GM12872 (cell line): ENCODE measurements around the gene CCR4.

Source experiments
- CTCF ChIP-seq: IDR thresholded peaks from 3 replicates; pipeline ENCODE4 v1.5.1; 2011; ENCODE audit warnings: low read depth, mild to moderate bottlenecking, low read length, moderate library complexity; ENCODE audit not compliant: insufficient read depth

Gene CCR4

GRCh38 chr3:32951410-32951811 lies at the start of gene CCR4:
Gene CCR4 (plus strand): TSS chr3:32951644. CDS start chr3:32953423, 1,779 bp downstream.
- TF ChIP-seq CTCF, result no peak

GRCh38 chr3:32903953-32904352 lies 47.5 kb upstream of the CCR4 start:
- no peak for TF ChIP-seq CTCF

- TF ChIP-seq CTCF, result no peak
Observed at GRCh38 chr3:32909999-32910398, 41.4 kb upstream of the CCR4 start.

- no peak for TF ChIP-seq CTCF
Observed at GRCh38 chr3:32910954-32911353, 40.5 kb upstream of the CCR4 start.

GRCh38 chr3:32912046-32912445 lies 39.4 kb upstream of the CCR4 start:
- no peak for TF ChIP-seq CTCF

GRCh38 chr3:32913790-32914446 lies 37.5 kb upstream of the CCR4 start:
- no peak for TF ChIP-seq CTCF

GRCh38 chr3:32919920-32920319 lies 31.5 kb upstream of the CCR4 start:
- TF ChIP-seq CTCF, result no peak
